Erythroblast (primary cell): ENCODE measurements around the gene CGNL1.

Source experiments
- GATA1 ChIP-seq: IDR thresholded peaks from 2 replicates; pipeline ENCODE4 v1.6.1; 2011; ENCODE audit warnings: low read depth, mild to moderate bottlenecking, control low read depth, low read length, moderate library complexity
- POLR2A ChIP-seq: IDR thresholded peaks from 2 replicates; pipeline ENCODE4 v1.6.1; 2011; ENCODE audit warnings: mild to moderate bottlenecking, low read length

DNA sequence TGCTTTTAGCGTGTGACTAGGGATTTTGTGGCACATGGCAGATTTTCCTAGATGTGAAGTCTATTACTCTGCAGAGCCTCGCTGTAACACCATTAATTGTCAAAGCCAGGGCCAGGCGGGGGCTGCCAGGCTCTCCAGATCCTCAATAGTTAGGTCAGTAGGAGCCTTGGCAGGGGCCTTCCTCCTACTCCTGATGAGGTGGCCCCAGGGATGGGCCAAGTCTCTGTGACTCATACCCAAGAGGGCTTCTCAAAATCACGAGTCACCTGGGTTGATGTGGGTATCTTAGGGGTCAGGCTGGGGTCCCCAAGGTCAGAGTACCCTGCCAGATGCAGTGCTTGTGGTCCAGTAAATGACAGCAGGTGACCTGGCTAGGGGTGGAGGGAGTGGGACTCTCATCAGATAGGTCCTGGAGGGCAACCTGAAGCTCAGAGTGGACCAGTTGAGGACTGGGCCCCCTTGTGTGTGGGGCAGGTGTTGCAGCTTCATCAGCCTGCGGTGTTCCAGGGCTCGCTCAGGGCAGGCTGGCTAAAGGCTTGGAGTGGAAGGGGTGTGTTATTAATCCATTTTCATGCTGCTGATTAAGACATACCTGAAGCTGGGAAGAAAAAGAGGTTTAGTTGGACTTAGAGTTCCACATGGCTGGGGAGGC lies 126.9 kb downstream of the CGNL1 start:
- TF ChIP-seq POLR2A (no peak), GATA1 (no peak)
